Measurements from ENCODE around the gene CAMK2B. TPM values are rescaled to one million over a fixed set of nuclear protein-coding genes. Genes with fewer than 3 reads are reported as not detected.

The CAMK2B gene
- total RNA-seq, 2 experiments from 2014 or later = 0.97 to 1.9 TPM

DNA sequence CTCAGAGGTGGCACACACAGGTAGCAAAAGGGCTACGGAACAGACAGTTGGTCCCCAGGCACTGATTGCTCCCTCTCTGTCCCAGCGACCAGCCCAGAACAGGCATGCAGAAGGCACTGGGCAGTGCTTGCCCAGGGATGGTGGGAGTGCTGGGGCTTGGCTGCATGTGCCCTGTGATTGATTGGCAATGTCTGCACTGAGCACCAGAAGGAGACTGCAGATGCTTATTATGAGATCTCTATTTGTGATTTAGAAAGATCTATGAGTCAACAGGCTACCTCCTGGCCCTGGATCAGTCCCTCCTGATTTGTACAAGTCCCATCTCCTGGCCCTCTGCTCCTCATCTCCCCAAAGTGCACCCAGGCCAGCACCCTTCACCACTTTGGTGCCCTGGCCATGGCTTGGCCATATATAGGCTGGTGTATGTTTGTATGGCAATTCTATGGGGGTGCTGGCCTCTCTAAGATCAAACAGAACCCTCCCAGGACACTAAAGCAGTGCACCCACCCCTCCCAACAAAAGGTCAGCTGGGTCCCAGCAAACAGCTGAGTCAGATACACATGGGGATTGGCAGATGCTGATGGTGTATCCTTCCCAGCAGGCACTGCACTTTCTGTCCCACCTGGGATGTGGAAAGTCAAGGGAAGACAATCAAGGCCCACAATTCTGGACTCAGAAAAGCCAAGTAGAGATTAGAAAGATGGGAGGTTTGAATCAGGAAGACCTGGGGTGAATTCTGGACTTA is 30.9 kb downstream of the CAMK2B start:
- peaks cover 26% of the 10 kb centered on the region for H3K27me3 Mint-ChIP-seq

DNA sequence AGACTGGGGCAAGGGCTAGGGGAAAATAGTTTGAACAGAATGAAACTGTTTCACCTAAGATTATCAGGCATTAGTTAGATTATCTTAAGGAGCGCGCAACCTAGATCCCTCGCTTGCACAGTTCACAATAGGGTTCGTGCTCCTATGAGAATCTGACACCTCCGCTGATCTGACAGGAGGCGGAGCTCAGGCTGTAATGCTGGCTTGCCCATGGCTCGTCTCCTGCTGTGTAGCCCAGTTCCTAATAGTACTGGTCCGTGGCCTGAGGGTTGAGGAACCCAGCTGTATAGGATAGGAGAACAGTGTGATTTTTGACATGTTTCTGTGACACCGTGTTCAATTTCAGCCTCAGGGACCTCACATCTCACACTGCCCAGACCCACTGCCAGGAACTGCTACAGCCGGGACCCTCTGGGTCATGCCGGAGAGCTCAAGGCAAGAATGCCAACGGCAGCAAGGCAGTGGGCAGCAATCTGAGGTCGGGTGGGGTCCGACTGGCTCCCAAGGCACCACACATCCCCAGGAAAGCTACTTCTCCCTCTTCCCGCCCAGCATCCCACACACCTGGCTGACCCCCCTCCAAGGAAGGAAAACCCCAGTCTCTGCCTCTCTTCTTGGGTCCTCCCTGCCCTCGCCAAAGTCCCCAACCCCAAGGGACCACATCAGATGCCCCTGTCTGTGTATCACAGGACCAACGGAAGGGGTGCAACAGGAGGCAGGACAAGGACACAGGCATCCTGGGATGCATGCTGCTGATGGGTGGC is 31.7 kb downstream of the CAMK2B start:
- DNase-seq (no peak), ATAC-seq (no peak)
- intact Hi-C loops (cut with micrococcal nuclease) = no loop called here
- H3K27me3 Mint-ChIP-seq = peaks cover 26% of the 10 kb centered on the region
- ChIA-PET POLR2A (no interaction called here), CTCF (interaction anchor here (0.9 kb wide), 1 partner anchor 53 kb away, joined by 4 read pairs; no protein-coding TSS in a partner anchor)
- H3K4me3 Mint-ChIP-seq = no peak overlapping the region
- H3K4me1 Mint-ChIP-seq (ENCODE audit: low read depth) = no peaks in the 10 kb centered on the region
- TF ChIP-seq, protein P1, sequence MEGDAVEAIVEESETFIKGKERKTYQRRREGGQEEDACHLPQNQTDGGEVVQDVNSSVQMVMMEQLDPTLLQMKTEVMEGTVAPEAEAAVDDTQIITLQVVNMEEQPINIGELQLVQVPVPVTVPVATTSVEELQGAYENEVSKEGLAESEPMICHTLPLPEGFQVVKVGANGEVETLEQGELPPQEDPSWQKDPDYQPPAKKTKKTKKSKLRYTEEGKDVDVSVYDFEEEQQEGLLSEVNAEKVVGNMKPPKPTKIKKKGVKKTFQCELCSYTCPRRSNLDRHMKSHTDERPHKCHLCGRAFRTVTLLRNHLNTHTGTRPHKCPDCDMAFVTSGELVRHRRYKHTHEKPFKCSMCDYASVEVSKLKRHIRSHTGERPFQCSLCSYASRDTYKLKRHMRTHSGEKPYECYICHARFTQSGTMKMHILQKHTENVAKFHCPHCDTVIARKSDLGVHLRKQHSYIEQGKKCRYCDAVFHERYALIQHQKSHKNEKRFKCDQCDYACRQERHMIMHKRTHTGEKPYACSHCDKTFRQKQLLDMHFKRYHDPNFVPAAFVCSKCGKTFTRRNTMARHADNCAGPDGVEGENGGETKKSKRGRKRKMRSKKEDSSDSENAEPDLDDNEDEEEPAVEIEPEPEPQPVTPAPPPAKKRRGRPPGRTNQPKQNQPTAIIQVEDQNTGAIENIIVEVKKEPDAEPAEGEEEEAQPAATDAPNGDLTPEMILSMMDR (IDR thresholded peaks at IDR 0.05) = no peak
- H3K27ac Mint-ChIP-seq = no peak overlapping the region
- no peaks in the 10 kb centered on the region for H3K36me3 Mint-ChIP-seq (ENCODE audit: low read depth)
- H3K9me3 Mint-ChIP-seq = no peaks in the 10 kb centered on the region

More for the DNA sequence above, 30.9 kb downstream of the CAMK2B start:
- H3K27ac Mint-ChIP-seq = no peak overlapping the region
- CTCF ChIA-PET = interaction anchor here (0.9 kb wide), 1 partner anchor 54 kb away, joined by 4 read pairs; no protein-coding TSS in a partner anchor
- POLR2A ChIA-PET = interaction anchor here (0.7 kb wide), 1 partner anchor 86 kb away, joined by 3 read pairs; no protein-coding TSS in a partner anchor
- DNase-seq (no peak), ATAC-seq (no peak)
- TF ChIP-seq, protein P1 (IDR thresholded peaks at IDR 0.05) = no peak
- no peaks in the 10 kb centered on the region for H3K36me3 Mint-ChIP-seq (ENCODE audit: low read depth)
- H3K4me3 Mint-ChIP-seq = no peak overlapping the region
- intact Hi-C loops (cut with micrococcal nuclease) = no loop called here
- H3K9me3 Mint-ChIP-seq = no peaks in the 10 kb centered on the region
- no peaks in the 10 kb centered on the region for H3K4me1 Mint-ChIP-seq (ENCODE audit: low read depth)

DNA sequence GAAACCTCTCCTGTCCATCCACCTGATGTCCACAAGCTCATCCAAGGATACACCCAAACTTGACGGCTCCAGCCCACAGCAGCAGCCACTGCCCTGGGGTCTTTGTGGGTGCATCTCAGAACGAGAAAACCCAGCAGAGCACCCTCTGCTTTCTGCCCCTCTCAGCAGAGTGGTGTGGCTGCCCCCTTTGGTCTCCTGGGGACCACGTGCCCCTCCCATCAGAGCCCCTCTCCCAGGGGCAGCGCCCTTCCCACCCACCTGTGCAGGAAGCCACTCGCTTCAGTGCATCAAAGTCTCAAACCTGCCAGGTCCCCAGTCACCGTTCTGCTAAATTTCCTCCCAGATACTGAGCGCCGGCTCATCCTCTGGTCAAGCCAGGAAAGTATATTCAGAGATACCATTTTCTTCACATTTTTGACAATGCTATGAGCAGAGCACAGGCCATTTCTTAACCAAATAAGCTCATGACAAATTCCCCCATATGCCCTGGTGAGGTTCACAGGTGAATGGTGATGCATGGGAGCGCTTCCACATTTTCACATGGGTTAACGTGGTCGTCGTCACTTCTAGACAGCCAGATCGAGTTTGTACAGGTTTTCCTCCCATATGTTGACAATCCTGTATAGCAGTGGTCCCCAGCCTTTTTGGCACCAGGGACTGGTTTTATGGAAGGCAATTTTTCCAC is 32.4 kb downstream of the CAMK2B start:
- Mint-ChIP-seq H3K27ac (no peak overlapping the region), H3K4me3 (no peak overlapping the region), H3K36me3 (ENCODE audit: low read depth) (no peaks in the 10 kb centered on the region), H3K9me3 (no peaks in the 10 kb centered on the region), H3K27me3 (peaks cover 26% of the 10 kb centered on the region), H3K4me1 (ENCODE audit: low read depth) (no peaks in the 10 kb centered on the region)
- ChIA-PET POLR2A (no interaction called here), CTCF (no interaction called here)
- TF ChIP-seq, protein P1 (IDR thresholded peaks at IDR 0.05) = no peak
- no peak for DNase-seq
- intact Hi-C loops (cut with micrococcal nuclease) = no loop called here
- no peak for ATAC-seq

DNA sequence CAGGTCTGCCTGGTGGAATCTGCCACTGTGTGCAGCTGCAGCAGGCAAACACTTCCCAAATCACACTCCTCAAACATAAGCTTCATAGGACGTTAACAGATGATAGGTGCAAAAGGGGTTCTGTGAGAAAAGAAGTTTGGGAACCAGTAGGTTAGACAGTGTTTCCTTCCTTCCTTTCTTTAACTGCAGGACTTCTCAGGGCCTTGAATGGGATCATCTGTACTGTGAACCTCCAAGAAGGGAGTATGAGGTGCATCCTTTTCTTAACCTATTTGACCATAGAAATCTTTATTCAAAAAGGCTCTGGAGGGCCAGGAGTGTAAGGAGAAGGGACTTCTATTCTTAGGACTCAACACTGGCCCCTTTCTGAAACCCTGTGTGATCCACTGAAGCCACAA is 33.0 kb downstream of the CAMK2B start:
- Mint-ChIP-seq H3K36me3 (ENCODE audit: low read depth) (no peaks in the 10 kb centered on the region), H3K27ac (no peak overlapping the region), H3K9me3 (no peaks in the 10 kb centered on the region), H3K27me3 (peaks cover 26% of the 10 kb centered on the region), H3K4me3 (no peak overlapping the region), H3K4me1 (ENCODE audit: low read depth) (no peaks in the 10 kb centered on the region)
- ATAC-seq (no peak), DNase-seq (no peak)
- POLR2A ChIA-PET = no interaction called here
- TF ChIP-seq, protein P1 (IDR thresholded peaks at IDR 0.05) = no peak
- CTCF ChIA-PET = no interaction called here
- intact Hi-C loops (cut with micrococcal nuclease) = no loop called here

Measured in activated CD8-positive, alpha-beta T cell treated with anti-CD3 and anti-CD28 coated beads for 36 hours (primary cell).